ENCODE data around the gene PRRC2A. TPM values are rescaled to one million over a fixed set of nuclear protein-coding genes. Genes with fewer than 3 reads are reported as not detected.

Gene PRRC2A
- total RNA-seq, 2 experiments from 2014 or later = 240 to 246 TPM

Small RNA genes within 50 kb of the gene (microRNA-seq; reads per million reads assigned to microRNA genes)
- gene MIR6832 (ENCODE audit: borderline microRNAs expressed, borderline replicate concordance) = 0.63 reads per million

Other genes starting within 250 kb of the PRRC2A start
- 10 to 100 TPM; 10.5 to 10.8 TPM for gene MICA, start 217.1 kb upstream of the PRRC2A start, total RNA-seq
- gene MICB, start 122.6 kb upstream of the PRRC2A start, total RNA-seq = 10 to 100 TPM; 54.2 to 55.7 TPM
- not detected for gene MCCD1, start 91.8 kb upstream of the PRRC2A start, total RNA-seq
- 100 to 1,000 TPM; 420 to 442 TPM for gene DDX39B, start 78.7 kb upstream of the PRRC2A start, total RNA-seq
- 1 to 10 TPM; 3.6 to 3.7 TPM for gene ATP6V1G2, start 74.1 kb upstream of the PRRC2A start, total RNA-seq
- gene NFKBIL1, start 73.1 kb upstream of the PRRC2A start, total RNA-seq = 10 to 100 TPM; 15.8 to 16.0 TPM
- gene LTA, start 48.4 kb upstream of the PRRC2A start, total RNA-seq = 10 to 100 TPM; 20.9 to 27.0 TPM
- gene TNF, start 45.1 kb upstream of the PRRC2A start, total RNA-seq = 10 to 100 TPM; 46.5 to 47.1 TPM
- 100 to 1,000 TPM; 585 to 747 TPM for gene LTB, start 38.3 kb upstream of the PRRC2A start, total RNA-seq
- 10 to 100 TPM; 33.3 to 36.8 TPM for gene LST1, start 34.4 kb upstream of the PRRC2A start, total RNA-seq
- gene NCR3, start 27.7 kb upstream of the PRRC2A start, total RNA-seq = 10 to 100 TPM; 20.0 to 23.8 TPM
- gene AIF1, start 5.5 kb upstream of the PRRC2A start, total RNA-seq = 10 to 100 TPM; 48.0 to 54.2 TPM
- gene BAG6, start 31.9 kb downstream of the PRRC2A start, total RNA-seq = 100 to 1,000 TPM; 268 to 286 TPM
- gene APOM, start 35.2 kb downstream of the PRRC2A start, total RNA-seq = 1 to 10 TPM; 3.9 to 4.5 TPM
- 10 to 100 TPM; 20.2 to 20.9 TPM for gene C6orf47, start 40.1 kb downstream of the PRRC2A start, total RNA-seq
- gene GPANK1, start 44.3 kb downstream of the PRRC2A start, total RNA-seq = 10 to 100 TPM; 34.4 to 42.9 TPM
- 100 to 1,000 TPM; 218 to 273 TPM for gene CSNK2B, start 45.4 kb downstream of the PRRC2A start, total RNA-seq
- 10 to 100 TPM; 26.0 to 27.4 TPM for gene LY6G5B, start 49.3 kb downstream of the PRRC2A start, total RNA-seq
- gene LY6G5C, start 60.4 kb downstream of the PRRC2A start, total RNA-seq = 1 to 10 TPM; 1.7 to 2.1 TPM
- 10 to 100 TPM; 47.2 to 54.1 TPM for gene ABHD16A, start 82.6 kb downstream of the PRRC2A start, total RNA-seq
- not detected for gene LY6G6F, start 86.2 kb downstream of the PRRC2A start, total RNA-seq
- gene LY6G6D, start 94.6 kb downstream of the PRRC2A start, total RNA-seq = not detected
- not detected for gene LY6G6C, start 101.0 kb downstream of the PRRC2A start, total RNA-seq
- gene MPIG6B, start 102.7 kb downstream of the PRRC2A start, total RNA-seq = under 1 TPM; 0.15 to 0.19 TPM
- 10 to 100 TPM; 13.3 to 15.4 TPM for gene DDAH2, start 108.6 kb downstream of the PRRC2A start, total RNA-seq
- gene CLIC1, start 115.8 kb downstream of the PRRC2A start, total RNA-seq = 100 to 1,000 TPM; 525 to 561 TPM
- 10 to 100 TPM; 56.1 to 58.0 TPM for gene MSH5, start 119.3 kb downstream of the PRRC2A start, total RNA-seq
- 10 to 100 TPM in 1 of 2 experiments, 1 to 10 TPM in 1; 9.8 to 12.0 TPM for gene SAPCD1, start 141.9 kb downstream of the PRRC2A start, total RNA-seq
- gene VWA7, start 156.6 kb downstream of the PRRC2A start, total RNA-seq = 1 to 10 TPM; 5.2 to 5.4 TPM
- 100 to 1,000 TPM in 1 of 2 experiments, 10 to 100 TPM in 1; 85.0 to 100 TPM for gene VARS1, start 175.0 kb downstream of the PRRC2A start, total RNA-seq
- 100 to 1,000 TPM; 103 to 109 TPM for gene LSM2, start 186.3 kb downstream of the PRRC2A start, total RNA-seq
- 1 to 10 TPM; 3.3 to 3.5 TPM for gene HSPA1L, start 194.6 kb downstream of the PRRC2A start, total RNA-seq
- gene HSPA1A, start 194.8 kb downstream of the PRRC2A start, total RNA-seq = 10 to 100 TPM; 89.8 to 92.7 TPM
- gene HSPA1B, start 207.0 kb downstream of the PRRC2A start, total RNA-seq = 10 to 100 TPM; 44.0 to 47.2 TPM
- 10 to 100 TPM; 16.7 to 17.0 TPM for gene NEU1, start 242.1 kb downstream of the PRRC2A start, total RNA-seq